Caco-2 (cell line): ENCODE results near the gene TSPAN14. TPM values are rescaled to one million over a fixed set of nuclear protein-coding genes. Genes with fewer than 3 reads are reported as not detected.

Experiments
- BruUV-seq: library from RNA; stranded (reverse); fragments of 400-500 nt; replicated peaks from 2 replicates; lab custom pipeline; 2021; lab: Mats Ljungman, UMichigan
- CTCF ChIA-PET: fragments of 300-600 bp; sonication (Branson Sonifier 250); formaldehyde crosslinking; loops from one replicate; lab custom pipeline; 2022; ENCODE audit warnings: antibody characterized with exemption; lab: Charles Lee
- POLR2A ChIA-PET: fragments of 300-600 bp; sonication (Branson Sonifier 250); formaldehyde crosslinking; loops from one replicate; lab custom pipeline; 2022; ENCODE audit warnings: antibody characterized with exemption; lab: Charles Lee
- DNase-seq, 2 experiments: peaks; one replicate each; pipeline versions ENCODE4 v3.0.0 to v3.0.0-alpha.2; 2020 to 2022
- H3K27me3 ChIP-seq: replicated peaks from 2 replicates; pipeline ENCODE4 v1.6.0; 2011; ENCODE audit warnings: low read length; ENCODE audit not compliant: control insufficient read depth, insufficient read depth
- H3K36me3 ChIP-seq: 2 replicates; pipeline ENCODE4 v1.5.1; 2011; ENCODE audit warnings: low read length; ENCODE audit not compliant: control insufficient read depth, insufficient read depth
- H3K4me1 ChIP-seq: fragments of 250-450 bp; sonication (Bioruptor Pico); 2 replicates; pipeline ENCODE4 v1.5.1; 2020; ENCODE audit warnings: mild to moderate bottlenecking
- H3K4me3 ChIP-seq: 2 replicates; pipeline ENCODE4 v1.5.1; 2011; ENCODE audit warnings: low read depth, mild to moderate bottlenecking, control low read depth, low read length
- H3K9me3 ChIP-seq: fragments of 250-450 bp; sonication (Bioruptor Pico); 2 replicates; pipeline ENCODE4 v1.5.1; 2020; ENCODE audit warnings: mild to moderate bottlenecking, moderate library complexity
- H3K27ac Mint-ChIP-seq: one replicate; pipeline ENCODE4 v1.8.0; 2022; ENCODE audit warnings: mixed read lengths; ENCODE audit not compliant: unreplicated experiment
- H3K27me3 Mint-ChIP-seq: one replicate; pipeline ENCODE4 v1.8.0; 2022; ENCODE audit warnings: mixed read lengths; ENCODE audit not compliant: insufficient read depth, unreplicated experiment
- H3K36me3 Mint-ChIP-seq: one replicate; pipeline ENCODE4 v1.8.0; 2022; ENCODE audit warnings: mild to moderate bottlenecking, mixed read lengths; ENCODE audit not compliant: insufficient read depth, unreplicated experiment
- H3K4me1 Mint-ChIP-seq: one replicate; pipeline ENCODE4 v1.8.0; 2022; ENCODE audit warnings: low read depth, mixed read lengths; ENCODE audit not compliant: unreplicated experiment
- H3K4me3 Mint-ChIP-seq: one replicate; pipeline ENCODE4 v1.8.0; 2022; ENCODE audit warnings: mild to moderate bottlenecking, moderate library complexity, mixed read lengths; ENCODE audit not compliant: unreplicated experiment
- H3K9me3 Mint-ChIP-seq: one replicate; pipeline ENCODE4 v1.8.0; 2022; ENCODE audit warnings: mixed read lengths; ENCODE audit not compliant: unreplicated experiment
- intact Hi-C: fragments of 100-400 bp; cut with micrococcal nuclease; formaldehyde crosslinking; loops from one replicate; pipeline ENCODE4 v1.10.0; 2022; ENCODE audit not compliant: unreplicated experiment
- total RNA-seq: library from RNA; stranded (reverse); gene quantifications from 2 replicates; pipeline ENCODE4 v1.2.3, GENCODE V29; 2022
- TF ChIP-seq, protein P1 (sequence below), 2 experiments: fragments of 200-600 bp in 1 of 2; IDR thresholded peaks; 1 replicate in 1 of 2; 2 replicates in 1 of 2; pipeline versions ENCODE4 v1.5.1 to v1.8.0; 2011 to 2022; ENCODE audit warnings: antibody characterized with exemption in 1 of 2, control low read depth in 1 of 2, inconsistent platforms in 1 of 2, low read depth in 1 of 2, low read length in 1 of 2, mild to moderate bottlenecking in 1 of 2, moderate library complexity in 1 of 2; ENCODE audit not compliant: insufficient read depth in 1 of 2, severe bottlenecking in 1 of 2, unreplicated experiment in 1 of 2

TSPAN14 gene
- total RNA-seq, 1 experiment from 2014 or later: 140 TPM

DNA sequence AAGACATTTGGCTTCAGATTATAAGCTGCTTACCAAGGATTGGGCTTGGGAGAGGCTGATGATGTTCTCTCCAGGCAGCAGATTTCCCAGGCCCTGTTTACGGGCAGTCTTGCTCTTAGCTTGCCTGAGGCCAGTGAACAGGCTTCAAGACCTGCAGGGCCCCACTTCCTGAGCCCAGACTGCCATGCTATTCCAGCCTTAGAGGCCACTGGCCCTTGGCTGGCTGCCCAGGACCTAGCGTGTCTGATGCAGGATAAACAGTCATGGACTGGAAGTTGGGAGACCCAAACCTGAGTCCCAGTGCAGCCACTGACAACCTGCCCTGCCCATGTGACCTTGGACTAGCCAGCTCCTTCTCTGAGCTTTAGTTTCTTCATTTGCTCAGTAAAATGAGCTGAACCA lies 42.8 kb upstream of the TSPAN14 start:
- TF ChIP-seq, protein P1, sequence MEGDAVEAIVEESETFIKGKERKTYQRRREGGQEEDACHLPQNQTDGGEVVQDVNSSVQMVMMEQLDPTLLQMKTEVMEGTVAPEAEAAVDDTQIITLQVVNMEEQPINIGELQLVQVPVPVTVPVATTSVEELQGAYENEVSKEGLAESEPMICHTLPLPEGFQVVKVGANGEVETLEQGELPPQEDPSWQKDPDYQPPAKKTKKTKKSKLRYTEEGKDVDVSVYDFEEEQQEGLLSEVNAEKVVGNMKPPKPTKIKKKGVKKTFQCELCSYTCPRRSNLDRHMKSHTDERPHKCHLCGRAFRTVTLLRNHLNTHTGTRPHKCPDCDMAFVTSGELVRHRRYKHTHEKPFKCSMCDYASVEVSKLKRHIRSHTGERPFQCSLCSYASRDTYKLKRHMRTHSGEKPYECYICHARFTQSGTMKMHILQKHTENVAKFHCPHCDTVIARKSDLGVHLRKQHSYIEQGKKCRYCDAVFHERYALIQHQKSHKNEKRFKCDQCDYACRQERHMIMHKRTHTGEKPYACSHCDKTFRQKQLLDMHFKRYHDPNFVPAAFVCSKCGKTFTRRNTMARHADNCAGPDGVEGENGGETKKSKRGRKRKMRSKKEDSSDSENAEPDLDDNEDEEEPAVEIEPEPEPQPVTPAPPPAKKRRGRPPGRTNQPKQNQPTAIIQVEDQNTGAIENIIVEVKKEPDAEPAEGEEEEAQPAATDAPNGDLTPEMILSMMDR (IDR thresholded peaks at IDR 0.05; ENCODE audit: insufficient read depth in 1 of 2, low read depth in 1 of 2, low read length in 1 of 2, severe bottlenecking in 1 of 2, unreplicated experiment in 1 of 2): no peak
- Histone ChIP-seq H3K9me3 (no peaks in the 10 kb centered on the region), H3K27me3 (no peaks in the 10 kb centered on the region), H3K36me3 (no peaks in the 10 kb centered on the region; the same call in 1 of the 2 replicates), H3K4me3 (no peak overlapping the region), H3K4me1 (peaks cover 45% of the 10 kb centered on the region)
- no TSS peak for BruUV-seq
- no peak overlapping the region for H3K4me3 Mint-ChIP-seq
- no peaks in the 10 kb centered on the region for H3K9me3 Mint-ChIP-seq
- intact Hi-C loops: no loop called here
- ChIA-PET CTCF (no interaction called here), POLR2A (no interaction called here)
- peak overlapping the region; percentile 11 for H3K27ac Mint-ChIP-seq
- H3K36me3 Mint-ChIP-seq: peaks cover 15% of the 10 kb centered on the region
- H3K4me1 Mint-ChIP-seq: peaks cover 39% of the 10 kb centered on the region
- H3K27me3 Mint-ChIP-seq: no peaks in the 10 kb centered on the region
- no peak for DNase-seq

DNA sequence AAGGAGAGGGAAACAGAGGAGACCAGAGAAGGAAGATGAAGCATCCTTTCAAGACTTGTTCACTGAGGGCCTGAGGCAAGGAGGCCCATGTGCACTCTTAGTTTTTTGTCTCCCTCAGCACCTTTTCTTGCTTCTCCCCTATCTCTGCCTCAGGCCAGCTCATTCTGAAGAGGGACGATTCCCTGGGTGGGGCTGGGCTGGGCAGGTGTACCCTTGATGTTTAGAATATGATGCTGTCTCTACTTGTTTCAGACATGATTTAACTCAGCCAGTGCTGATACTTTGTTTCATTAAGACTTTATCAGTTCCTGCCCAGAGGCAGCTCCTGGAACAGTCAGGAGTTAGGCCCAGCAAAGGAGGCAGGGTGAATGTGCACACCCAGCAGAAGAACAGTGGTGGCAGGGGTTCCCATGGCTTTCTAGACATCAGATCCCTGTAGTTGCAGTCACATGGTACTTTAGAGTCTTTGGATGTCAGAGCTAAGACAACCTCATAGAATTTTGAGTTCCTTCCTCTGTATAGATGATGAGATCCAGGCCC lies 42.4 kb upstream of the TSPAN14 start:
- Histone ChIP-seq H3K4me3 (no peak overlapping the region), H3K4me1 (peaks cover 48% of the 10 kb centered on the region), H3K9me3 (no peaks in the 10 kb centered on the region), H3K36me3 (no peaks in the 10 kb centered on the region; the same call in 1 of the 2 replicates), H3K27me3 (no peaks in the 10 kb centered on the region)
- POLR2A ChIA-PET: no interaction called here
- Mint-ChIP-seq H3K27me3 (no peaks in the 10 kb centered on the region), H3K27ac (no peak overlapping the region), H3K9me3 (no peaks in the 10 kb centered on the region), H3K4me1 (peaks cover 40% of the 10 kb centered on the region), H3K4me3 (no peak overlapping the region), H3K36me3 (peaks cover 15% of the 10 kb centered on the region)
- no peak for DNase-seq
- TF ChIP-seq, protein P1 (IDR thresholded peaks at IDR 0.05; ENCODE audit: insufficient read depth in 1 of 2, low read depth in 1 of 2, low read length in 1 of 2, severe bottlenecking in 1 of 2, unreplicated experiment in 1 of 2): no peak
- CTCF ChIA-PET: no interaction called here
- no TSS peak for BruUV-seq
- intact Hi-C loops: no loop called here

DNA sequence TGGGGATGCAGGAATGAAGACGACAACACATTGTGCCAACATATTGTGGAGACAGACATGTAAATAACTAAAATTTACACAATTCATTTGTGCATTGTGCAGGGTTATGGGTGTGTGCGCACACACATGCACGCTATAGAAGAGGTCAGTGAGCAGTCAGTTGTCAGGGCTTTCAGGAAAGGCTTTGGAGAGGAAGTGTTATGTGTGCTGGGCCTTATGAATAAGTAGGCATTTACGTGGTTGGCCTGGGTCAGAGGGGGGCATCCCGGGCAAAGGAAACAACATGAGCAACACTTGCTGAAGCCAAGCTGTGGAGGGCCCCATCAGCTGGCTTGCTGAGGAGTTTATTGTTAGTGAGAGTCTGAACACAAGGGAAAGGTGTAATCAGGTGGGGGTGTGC lies 41.6 kb upstream of the TSPAN14 start:
- DNase-seq: no peak
- Mint-ChIP-seq H3K36me3 (peaks cover 15% of the 10 kb centered on the region), H3K27me3 (no peaks in the 10 kb centered on the region), H3K9me3 (no peaks in the 10 kb centered on the region), H3K4me1 (peaks cover 47% of the 10 kb centered on the region), H3K27ac (no peak overlapping the region), H3K4me3 (no peak overlapping the region)
- ChIA-PET POLR2A (no interaction called here), CTCF (no interaction called here)
- intact Hi-C loops: no loop called here
- TF ChIP-seq, protein P1 (IDR thresholded peaks at IDR 0.05; ENCODE audit: insufficient read depth in 1 of 2, low read depth in 1 of 2, low read length in 1 of 2, severe bottlenecking in 1 of 2, unreplicated experiment in 1 of 2): no peak
- Histone ChIP-seq H3K4me3 (no peak overlapping the region), H3K36me3 (no peaks in the 10 kb centered on the region; the same call in 1 of the 2 replicates), H3K27me3 (no peaks in the 10 kb centered on the region), H3K9me3 (no peaks in the 10 kb centered on the region), H3K4me1 (peaks cover 48% of the 10 kb centered on the region)
- BruUV-seq: no TSS peak
